Body of pancreas (tissue), 4 donors: ENCODE measurements around the gene TOP2A. TPM values are rescaled to one million over a fixed set of nuclear protein-coding genes. Genes with fewer than 3 reads are reported as not detected.
A peak's percentile ranks its signal among the peaks of the same experiment; 100 is the strongest.

ENCODE experiments used
- ATAC-seq: fragments of 150-250 bp; one replicate; pipeline ENCODE4 v1.9.1; 2016
- DNase-seq, 4 donors: peaks; one replicate each; pipeline ENCODE4 v3.0.0-alpha.2; 2019
- H3K27ac ChIP-seq, 4 donors: fragments of 200-600 bp; sonication (generic); 1 replicate in 3 of 4; 2 replicates in 1 of 4; pipeline versions ENCODE4 v1.5.1 to v1.6.1; 2016 to 2019; ENCODE audit warnings: mild to moderate bottlenecking in 1 of 4, mixed read lengths in 1 of 4, moderate library complexity in 1 of 4
- H3K27me3 ChIP-seq, 2 donors: fragments of 200-600 bp; sonication (generic); one replicate each; pipeline ENCODE4 v1.6.0; 2016; ENCODE audit warnings: mild to moderate bottlenecking in 1 of 2
- H3K36me3 ChIP-seq, 2 donors: fragments of 200-600 bp; sonication (generic); replicated peaks in 1 of 2; 2 replicates each; pipeline ENCODE4 v1.5.1; 2016; ENCODE audit warnings: low read depth in 2 of 2; ENCODE audit not compliant: insufficient read depth in 1 of 2
- H3K4me1 ChIP-seq: fragments of 200-600 bp; sonication (generic); one replicate; pipeline ENCODE4 v1.6.0; 2016
- H3K4me3 ChIP-seq, 2 donors: fragments of 200-600 bp; sonication (generic); 1 replicate in 1 of 2; 2 replicates in 1 of 2; pipeline ENCODE4 v1.5.1; 2016 to 2019
- H3K9me3 ChIP-seq, 3 donors: fragments of 200-600 bp; sonication (generic); 1 replicate in 2 of 3; 2 replicates in 1 of 3; pipeline ENCODE4 v1.5.1; 2016
- POLR2A ChIP-seq, 3 donors: fragments of 450-650 bp; IDR thresholded peaks; one replicate each; pipeline ENCODE4 v1.6.1; 2016; ENCODE audit warnings: antibody characterized with exemption in 3 of 3, mild to moderate bottlenecking in 2 of 3
- WGBS, 2 donors: methylation state at CpG; one replicate each; pipeline ENCODE4 v1.1.5; 2017; 5-methylcytosine and 5-hydroxymethylcytosine counted together
- intact Hi-C: fragments of 100-400 bp; cut with DNase I; formaldehyde crosslinking; loops from one replicate; pipeline ENCODE4 v1.15.1; 2023
- total RNA-seq, 2 donors: library from RNA; depleted of rRNA; stranded (reverse); fragments of >200 nt; gene quantifications; one replicate each; pipeline ENCODE4 v1.1.0, GENCODE V29; 2016
- TF ChIP-seq, protein P1 (sequence below), 7 experiments: fragments of 450-650 bp in 4 of 7; fragments of 200-600 bp in 3 of 7; sonication (generic) in 3 of 7; IDR thresholded peaks; one replicate each; pipeline ENCODE4 v1.5.1; 2016 to 2019; ENCODE audit warnings: antibody characterized with exemption in 7 of 7

TOP2A gene
- total RNA-seq, 2 donors from 2014 or later = 0.33 TPM; not detected in 1

GRCh38 chr17:40342504-40343218, 75.0 kb downstream of the TOP2A start:
- TF ChIP-seq, protein P1, sequence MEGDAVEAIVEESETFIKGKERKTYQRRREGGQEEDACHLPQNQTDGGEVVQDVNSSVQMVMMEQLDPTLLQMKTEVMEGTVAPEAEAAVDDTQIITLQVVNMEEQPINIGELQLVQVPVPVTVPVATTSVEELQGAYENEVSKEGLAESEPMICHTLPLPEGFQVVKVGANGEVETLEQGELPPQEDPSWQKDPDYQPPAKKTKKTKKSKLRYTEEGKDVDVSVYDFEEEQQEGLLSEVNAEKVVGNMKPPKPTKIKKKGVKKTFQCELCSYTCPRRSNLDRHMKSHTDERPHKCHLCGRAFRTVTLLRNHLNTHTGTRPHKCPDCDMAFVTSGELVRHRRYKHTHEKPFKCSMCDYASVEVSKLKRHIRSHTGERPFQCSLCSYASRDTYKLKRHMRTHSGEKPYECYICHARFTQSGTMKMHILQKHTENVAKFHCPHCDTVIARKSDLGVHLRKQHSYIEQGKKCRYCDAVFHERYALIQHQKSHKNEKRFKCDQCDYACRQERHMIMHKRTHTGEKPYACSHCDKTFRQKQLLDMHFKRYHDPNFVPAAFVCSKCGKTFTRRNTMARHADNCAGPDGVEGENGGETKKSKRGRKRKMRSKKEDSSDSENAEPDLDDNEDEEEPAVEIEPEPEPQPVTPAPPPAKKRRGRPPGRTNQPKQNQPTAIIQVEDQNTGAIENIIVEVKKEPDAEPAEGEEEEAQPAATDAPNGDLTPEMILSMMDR (IDR thresholded peaks at IDR 0.05) = no peak
- TF ChIP-seq POLR2A (IDR thresholded peaks at IDR 0.05) = no peak
- 4 to 14% methylated on average over 10 to 31 of the region's 38 CpGs for WGBS, 2 donors
- DNase-seq (no peak), ATAC-seq (no peak)
- Histone ChIP-seq H3K9me3 (no peaks in the 10 kb centered on the region), H3K4me3 (peak overlapping the region; percentile 68 to 80), H3K27ac (peak overlapping the region; percentile 71 to 89 (median 80)), H3K4me1 (peaks cover 67% of the 10 kb centered on the region), H3K36me3 (no peaks in the 10 kb centered on the region), H3K27me3 (no peaks in the 10 kb centered on the region)
- intact Hi-C loops = no loop called here

GRCh38 chr17:40341808-40342503, 75.7 kb downstream of the TOP2A start:
- H3K36me3 ChIP-seq = no peaks in the 10 kb centered on the region
- peak; percentile 70 to 79 (median 74) for DNase-seq
- 0 to 2% methylated on average over 26 to 47 of the region's 55 CpGs for WGBS, 2 donors

DNA sequence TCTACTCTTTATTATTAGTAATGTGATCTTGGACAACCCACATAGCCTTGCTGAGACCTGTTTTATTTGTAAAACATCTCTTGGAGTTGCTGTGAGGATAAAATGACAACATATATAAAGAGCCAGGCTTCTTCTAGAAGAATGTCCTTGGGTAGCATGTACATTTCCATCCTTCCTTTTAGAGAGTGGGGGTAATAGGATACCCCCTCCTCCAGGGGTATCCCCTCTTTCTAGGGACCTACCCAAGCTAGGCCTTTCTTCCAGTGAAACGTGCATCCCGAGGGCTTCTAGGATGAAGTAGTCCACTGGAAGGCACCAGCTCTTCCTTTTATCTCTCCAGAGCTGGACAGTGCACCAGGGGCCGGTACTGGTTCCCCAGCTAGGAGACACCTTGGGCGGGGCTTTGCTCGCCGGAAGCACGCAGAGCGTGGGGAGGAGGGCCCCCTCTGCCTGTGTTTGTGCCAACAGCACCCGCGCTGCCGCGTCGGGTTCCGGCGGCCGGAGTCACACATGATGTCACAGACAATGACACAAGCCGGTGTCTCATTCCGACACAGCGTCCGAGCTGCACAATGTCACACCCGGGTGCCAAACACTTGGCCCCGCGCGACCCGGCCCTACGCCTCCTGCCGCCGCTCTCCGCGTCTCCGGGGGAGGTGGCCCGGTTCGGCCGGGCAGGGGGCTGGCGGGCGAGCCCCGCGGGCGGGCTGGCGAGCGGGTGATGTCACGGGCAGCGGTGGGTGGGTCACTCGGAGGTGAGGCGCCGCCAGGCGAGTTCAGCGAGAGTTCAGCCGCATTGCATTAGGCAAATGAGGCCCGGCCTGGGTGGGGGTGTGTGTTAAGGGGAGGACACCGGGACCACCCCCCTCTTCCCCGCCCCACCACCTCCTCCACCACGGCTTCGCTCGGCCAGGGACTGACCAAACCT, 76.6 kb downstream of the TOP2A start:
- no peaks in the 10 kb centered on the region for H3K27me3 ChIP-seq
- H3K4me3 ChIP-seq = peak overlapping the region; percentile 68 to 80
- peak overlapping the region; percentile 71 to 89 (median 80) for H3K27ac ChIP-seq
- DNase-seq = peak; percentile 81 to 91 (median 86)
- H3K4me1 ChIP-seq = peaks cover 54% of the 10 kb centered on the region
- 0 to 1% methylated on average over 27 to 52 of the region's 55 CpGs for WGBS, 2 donors
- intact Hi-C loops = no loop called here
- no peaks in the 10 kb centered on the region for H3K36me3 ChIP-seq
- TF ChIP-seq, protein P1 (IDR thresholded peaks at IDR 0.05) = peak in 1 of 7 experiments; percentile 14
- peak; percentile 16 to 62 (median 50) for TF ChIP-seq POLR2A (IDR thresholded peaks at IDR 0.05)
- H3K9me3 ChIP-seq = no peaks in the 10 kb centered on the region
- ATAC-seq = peak; percentile 52

More at GRCh38 chr17:40341808-40342503, 75.7 kb downstream of the TOP2A start:
- no peaks in the 10 kb centered on the region for H3K27me3 ChIP-seq
- TF ChIP-seq, protein P1 (IDR thresholded peaks at IDR 0.05) = no peak
- peak in 2 of 3 donors; percentile 47 to 55 for TF ChIP-seq POLR2A (IDR thresholded peaks at IDR 0.05)
- peak overlapping the region; percentile 68 to 80 for H3K4me3 ChIP-seq
- intact Hi-C loops = no loop called here
- H3K27ac ChIP-seq = peak overlapping the region; percentile 71 to 89 (median 80)
- H3K9me3 ChIP-seq = no peaks in the 10 kb centered on the region
- peaks cover 62% of the 10 kb centered on the region for H3K4me1 ChIP-seq
- ATAC-seq = peak; percentile 55

- no peaks in the 10 kb centered on the region for H3K27me3 ChIP-seq
- H3K27ac ChIP-seq = peak overlapping the region in 2 of 4 donors; percentile 85 to 89
- intact Hi-C loops = no loop called here
- H3K4me3 ChIP-seq = no peak overlapping the region
- no peaks in the 10 kb centered on the region for H3K9me3 ChIP-seq
- 84 to 97% methylated on average over 1 of the region's 1 CpG for WGBS, 2 donors
- no peak for TF ChIP-seq POLR2A (IDR thresholded peaks at IDR 0.05)
- TF ChIP-seq, protein P1 (IDR thresholded peaks at IDR 0.05) = no peak
- no peak for DNase-seq
- H3K36me3 ChIP-seq = no peaks in the 10 kb centered on the region
- ATAC-seq = no peak
- peaks cover 50% of the 10 kb centered on the region for H3K4me1 ChIP-seq
These were observed 77.4 kb downstream of the TOP2A start for GRCh38 chr17:40340327-40340726.
